Fibroblast of lung (primary cell): ENCODE data around the gene DUSP11.

Experiments used
- EZH2 ChIP-seq: IDR thresholded peaks from 2 replicates; pipeline ENCODE4 v1.5.1; 2012; ENCODE audit warnings: low read length, control low read depth, mild to moderate bottlenecking; ENCODE audit errors: missing control alignments
- TF ChIP-seq, protein P1 (sequence below), 2 donors: IDR thresholded peaks in 1 of 2; conservative IDR thresholded peaks in 1 of 2; 1 replicate in 1 of 2; 2 replicates in 1 of 2; pipeline ENCODE4 v1.5.1; 2011 to 2012; ENCODE audit warnings: low read length in 2 of 2, control low read depth in 1 of 2, inconsistent platforms in 1 of 2, low read depth in 1 of 2, mild to moderate bottlenecking in 1 of 2

DNA sequence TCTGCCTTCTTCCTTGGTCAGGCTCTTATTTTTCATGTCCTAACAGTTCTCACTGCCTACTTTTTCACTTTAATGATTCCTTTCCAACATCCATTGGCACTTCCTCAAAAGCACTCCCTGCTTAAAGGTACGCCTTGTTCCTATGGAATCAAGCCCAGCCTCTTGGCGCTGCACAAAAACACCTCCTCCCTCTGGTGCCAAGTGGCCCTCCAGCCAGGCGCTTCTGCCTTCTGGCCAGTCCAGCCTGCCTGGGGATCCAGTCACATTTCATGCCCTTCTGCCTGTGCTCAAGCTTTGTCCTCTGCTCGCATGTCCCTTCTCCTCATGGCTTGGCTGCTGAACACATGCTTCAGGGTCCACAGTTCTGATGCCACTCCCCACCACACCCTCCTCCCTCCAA lies 49.1 kb downstream of the DUSP11 start:
- TF ChIP-seq, protein P1, sequence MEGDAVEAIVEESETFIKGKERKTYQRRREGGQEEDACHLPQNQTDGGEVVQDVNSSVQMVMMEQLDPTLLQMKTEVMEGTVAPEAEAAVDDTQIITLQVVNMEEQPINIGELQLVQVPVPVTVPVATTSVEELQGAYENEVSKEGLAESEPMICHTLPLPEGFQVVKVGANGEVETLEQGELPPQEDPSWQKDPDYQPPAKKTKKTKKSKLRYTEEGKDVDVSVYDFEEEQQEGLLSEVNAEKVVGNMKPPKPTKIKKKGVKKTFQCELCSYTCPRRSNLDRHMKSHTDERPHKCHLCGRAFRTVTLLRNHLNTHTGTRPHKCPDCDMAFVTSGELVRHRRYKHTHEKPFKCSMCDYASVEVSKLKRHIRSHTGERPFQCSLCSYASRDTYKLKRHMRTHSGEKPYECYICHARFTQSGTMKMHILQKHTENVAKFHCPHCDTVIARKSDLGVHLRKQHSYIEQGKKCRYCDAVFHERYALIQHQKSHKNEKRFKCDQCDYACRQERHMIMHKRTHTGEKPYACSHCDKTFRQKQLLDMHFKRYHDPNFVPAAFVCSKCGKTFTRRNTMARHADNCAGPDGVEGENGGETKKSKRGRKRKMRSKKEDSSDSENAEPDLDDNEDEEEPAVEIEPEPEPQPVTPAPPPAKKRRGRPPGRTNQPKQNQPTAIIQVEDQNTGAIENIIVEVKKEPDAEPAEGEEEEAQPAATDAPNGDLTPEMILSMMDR (conservative IDR thresholded peaks at IDR 0.05 in 1 of 2, IDR thresholded peaks at IDR 0.05 in 1 of 2; ENCODE audit: low read depth in 1 of 2, low read length in 2 of 2), result no peak
- TF ChIP-seq EZH2, result no peak
